NK-92 (cell line): ENCODE results near the gene EXOC7.
"Not testable (repeated sequence)": the region's sequence is repeated elsewhere in the genome, so short reads cannot be mapped to it uniquely, and the experiment has no call there.

Experiments
- DNase-seq: peaks from one replicate; lab custom pipeline; 2025; ENCODE audit not compliant: unreplicated experiment; lab: John Stamatoyannopoulos, UW

EXOC7 gene

DNA sequence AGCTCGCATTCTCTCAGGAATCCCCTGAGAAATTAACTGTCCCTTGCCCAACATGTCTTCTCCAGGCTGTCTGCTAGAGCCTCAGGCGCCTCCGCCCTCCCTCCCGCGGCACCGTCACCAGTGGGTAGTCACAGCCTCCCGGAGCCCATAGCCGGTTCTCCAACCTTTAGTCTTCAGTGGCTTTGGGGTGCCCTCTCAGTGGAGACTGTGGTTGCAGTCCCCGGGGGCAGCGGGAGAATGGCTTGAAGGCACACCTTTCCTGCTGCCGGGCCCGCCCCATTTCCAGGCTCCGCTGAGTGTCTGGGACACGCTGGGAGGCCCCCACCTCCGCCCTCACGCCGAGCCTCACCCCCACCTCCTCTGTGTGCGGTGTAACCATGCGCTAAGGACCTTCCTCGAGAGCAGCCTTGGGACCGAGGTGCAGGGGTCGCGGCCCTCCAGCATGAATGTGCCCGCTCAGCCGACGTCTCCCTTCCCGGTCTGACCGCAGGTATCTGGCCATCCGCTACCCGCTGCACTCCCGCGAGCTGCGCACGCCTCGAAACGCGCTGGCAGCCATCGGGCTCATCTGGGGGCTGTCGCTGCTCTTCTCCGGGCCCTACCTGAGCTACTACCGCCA lies 27.3 kb downstream of the EXOC7 start:
- DNase-seq = no peak

DNA sequence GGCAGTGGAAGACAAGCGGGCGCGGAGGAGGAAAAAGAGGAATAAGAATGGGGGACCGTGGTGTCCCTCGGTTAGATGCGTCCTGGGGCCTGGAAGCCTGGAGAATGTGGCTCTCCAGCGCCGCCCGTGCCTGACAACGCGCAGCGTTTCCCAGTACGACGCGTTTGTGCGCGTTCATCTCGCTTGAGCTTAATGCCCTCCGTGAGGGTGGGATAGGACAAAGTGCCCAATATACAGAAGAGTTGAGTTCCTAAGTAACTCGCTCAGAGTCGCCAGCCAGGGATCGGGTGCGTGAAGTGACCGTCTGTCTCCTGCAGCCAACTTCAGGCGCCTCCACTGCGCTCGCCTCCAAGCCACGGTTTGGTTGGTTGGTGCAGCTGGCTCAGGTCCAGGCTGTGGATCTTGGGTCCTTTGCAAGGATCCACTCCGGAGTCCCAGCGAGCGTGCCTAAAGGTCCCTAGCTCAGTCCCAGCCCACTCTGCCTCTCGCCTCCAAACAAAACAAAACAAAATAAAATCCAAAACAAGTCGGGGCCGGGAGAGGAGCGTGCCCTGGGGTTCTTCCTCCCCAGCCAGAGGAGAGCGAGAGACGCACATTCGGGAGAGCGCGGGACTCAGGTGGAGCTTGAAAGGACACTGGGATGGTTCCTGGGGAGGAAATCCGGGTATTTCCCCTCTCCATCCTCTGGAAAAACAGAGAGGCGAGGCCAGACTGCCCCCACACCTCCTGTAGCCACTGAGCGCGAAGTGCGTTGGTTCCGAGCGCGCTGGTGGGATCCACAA lies 28.0 kb downstream of the EXOC7 start:
- no peak for DNase-seq

DNA sequence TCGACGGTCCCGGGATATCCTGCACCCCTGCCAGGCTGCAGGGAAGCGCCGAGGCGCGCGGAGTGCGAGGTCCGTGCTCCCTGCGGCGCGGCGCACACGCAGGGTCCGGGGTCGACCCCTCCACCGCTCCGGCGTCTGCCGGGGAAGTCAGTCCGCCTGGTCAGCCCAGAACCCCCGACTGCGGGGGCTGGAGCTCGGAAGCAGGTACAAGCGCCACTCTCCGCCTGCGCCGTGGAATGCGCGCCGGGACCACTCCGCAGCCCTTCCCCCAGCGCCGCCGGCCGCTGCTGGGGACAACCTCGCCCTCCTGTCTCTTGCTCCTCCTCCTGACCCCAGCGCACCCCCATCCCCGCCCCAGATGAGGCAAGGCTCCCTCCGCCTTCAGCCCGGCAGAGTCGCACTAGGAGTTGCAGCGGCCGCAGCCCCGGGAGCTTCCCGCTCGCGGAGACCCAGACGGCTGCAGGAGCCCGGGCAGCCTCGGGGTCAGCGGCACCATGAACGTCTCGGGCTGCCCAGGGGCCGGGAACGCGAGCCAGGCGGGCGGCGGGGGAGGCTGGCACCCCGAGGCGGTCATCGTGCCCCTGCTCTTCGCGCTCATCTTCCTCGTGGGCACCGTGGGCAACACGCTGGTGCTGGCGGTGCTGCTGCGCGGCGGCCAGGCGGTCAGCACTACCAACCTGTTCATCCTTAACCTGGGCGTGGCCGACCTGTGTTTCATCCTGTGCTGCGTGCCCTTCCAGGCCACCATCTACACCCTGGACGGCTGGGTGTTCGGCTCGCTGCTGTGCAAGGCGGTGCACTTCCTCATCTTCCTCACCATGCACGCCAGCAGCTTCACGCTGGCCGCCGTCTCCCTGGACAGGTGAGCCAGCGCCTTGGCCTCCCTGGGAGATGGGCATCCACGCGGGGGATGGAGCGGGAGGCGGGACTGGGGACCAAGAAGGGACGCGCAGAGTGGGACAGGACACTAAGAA lies 28.9 kb downstream of the EXOC7 start, which contains the start of gene GALR2:
Gene GALR2, plus strand, starts transcription at position 392 of the 974 bp plus-strand sequence. Its CDS starts 103 bp downstream, at position 495.
- no peak for DNase-seq

DNA sequence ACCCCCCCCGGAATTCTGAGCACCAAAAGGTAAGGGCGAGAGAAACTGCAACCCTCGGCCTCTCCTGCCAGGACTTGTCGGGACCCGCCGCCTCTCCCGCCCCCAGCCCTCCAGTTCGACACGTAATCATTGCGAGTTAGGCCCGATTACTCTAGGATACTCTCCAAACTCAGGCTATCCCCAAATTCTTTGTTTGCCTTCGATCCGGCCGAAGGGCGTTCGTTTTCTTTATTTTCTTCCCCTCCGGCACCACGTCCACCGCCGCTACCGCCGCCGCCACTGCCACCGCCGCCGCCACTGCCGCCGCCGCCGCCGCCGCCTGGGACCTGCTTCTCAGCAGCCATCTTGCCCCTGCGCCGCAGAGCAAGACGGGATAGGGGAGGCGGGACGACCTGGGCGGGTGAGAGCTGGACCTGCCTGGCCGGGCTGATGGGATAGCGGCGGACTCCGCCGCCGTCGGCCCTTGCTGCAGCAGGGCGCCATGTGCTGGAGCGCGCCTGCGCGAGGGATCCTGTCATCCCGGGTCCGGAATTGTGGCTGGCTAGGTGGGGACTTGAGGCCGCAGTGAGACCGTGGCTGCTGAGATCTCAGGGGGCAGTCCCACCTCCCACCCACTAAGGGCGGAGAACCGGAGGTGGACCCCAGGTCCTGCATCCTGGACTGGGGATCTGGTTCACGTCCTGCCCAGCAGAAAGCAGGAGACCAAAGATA lies 31.3 kb downstream of the EXOC7 start, which contains the start of gene SRP68:
Gene SRP68, minus strand, starts transcription at position 370 of the 711 bp plus-strand sequence. Its CDS starts 26 bp downstream, at position 344.
- no peak for DNase-seq

DNA sequence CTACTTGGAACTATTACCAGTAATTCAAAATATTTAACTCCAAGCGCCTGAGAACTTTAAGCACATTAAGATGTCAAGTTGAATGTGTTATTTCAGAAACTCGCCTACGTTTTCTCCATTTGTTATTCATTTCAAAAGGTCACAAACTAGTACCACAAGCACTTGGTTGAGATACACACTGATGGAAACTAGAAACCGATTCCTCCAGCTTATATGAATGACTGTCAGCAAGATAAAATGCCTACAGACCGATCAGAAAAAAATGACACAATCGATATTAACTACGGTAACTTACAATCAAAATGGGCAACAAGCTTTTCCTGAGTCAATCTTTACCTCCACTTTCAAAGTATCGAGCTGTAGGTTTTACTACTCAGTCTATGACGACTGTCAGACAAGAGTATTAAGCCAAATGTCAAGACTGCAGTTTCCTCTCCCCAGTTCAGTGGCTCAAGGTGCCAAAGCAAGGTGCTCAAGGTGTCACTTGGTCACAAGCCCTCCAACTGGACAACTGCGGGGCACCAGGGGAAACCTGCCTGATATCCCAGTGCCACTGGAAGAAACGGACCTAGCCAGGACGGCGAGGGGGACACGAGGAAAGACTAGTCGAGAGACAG lies 31.9 kb downstream of the EXOC7 start:
- DNase-seq = no peak

DNA sequence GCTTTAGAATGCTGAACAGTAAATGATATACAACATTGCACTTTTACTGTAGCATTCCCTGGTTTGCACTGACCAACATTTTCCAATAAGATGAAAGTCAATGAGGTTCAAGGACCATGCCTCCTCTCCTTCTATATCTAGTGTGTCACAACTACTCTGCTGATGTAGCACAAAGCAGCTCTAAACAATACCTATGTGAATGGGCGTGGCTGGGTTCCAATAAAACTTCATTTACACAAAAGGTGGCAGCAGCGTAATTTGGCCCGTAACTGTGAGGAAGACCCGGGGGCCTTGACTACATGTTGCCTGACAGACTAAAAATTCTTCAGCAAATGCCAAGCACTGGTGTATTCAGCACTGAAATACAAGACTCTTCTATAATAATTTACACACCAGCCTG lies 37.8 kb downstream of the EXOC7 start:
- DNase-seq = no peak

DNA sequence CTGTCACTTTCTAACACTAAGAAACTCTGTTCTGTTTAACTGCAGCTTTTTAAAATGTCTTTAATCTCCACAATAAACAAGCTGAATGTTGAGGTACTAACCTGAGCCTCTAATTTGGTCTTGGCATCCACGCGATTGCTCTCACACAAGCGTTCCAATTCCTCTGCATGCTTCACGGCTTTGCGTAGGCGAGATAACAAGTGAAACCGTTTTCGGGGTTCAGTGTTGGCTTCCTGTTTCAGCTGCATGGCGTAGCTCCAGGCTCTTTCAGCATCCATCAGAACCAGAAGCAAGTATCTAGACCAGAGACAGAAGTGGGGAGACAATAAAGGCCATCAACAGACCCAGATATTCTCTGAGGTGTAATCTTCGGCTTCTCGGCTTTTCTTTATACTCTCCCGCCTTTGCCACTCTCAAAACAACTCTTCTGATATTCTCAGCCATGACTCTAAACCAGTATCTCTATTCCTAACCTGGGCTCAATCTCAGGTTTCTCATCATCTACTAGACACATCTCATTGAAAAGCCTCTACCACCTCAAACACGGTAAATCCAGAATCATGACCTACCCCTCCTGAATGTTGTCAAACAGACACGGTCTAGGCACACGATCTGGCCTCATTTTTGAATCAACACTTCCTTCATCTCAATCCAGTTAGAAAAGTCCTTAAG lies 39.6 kb downstream of the EXOC7 start:
- no peak for DNase-seq

DNA sequence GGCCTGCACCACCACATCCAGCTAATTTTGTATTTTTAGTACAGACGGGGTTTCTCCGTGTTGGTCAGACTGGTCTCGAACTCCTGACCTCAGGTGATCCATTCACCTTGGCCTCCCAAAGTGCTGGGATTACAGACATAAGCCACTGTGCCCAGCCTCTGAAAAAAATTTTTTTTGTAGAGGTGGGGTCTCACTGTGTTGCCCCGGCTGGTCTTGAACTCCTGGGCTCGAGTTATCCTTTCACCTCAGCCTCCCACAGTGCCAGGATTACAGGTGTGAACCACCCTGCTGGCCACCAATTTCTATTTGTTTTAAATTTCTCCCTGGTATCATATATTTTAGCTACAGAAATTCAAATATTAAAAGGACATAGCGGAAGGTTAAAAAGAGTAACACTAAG lies 45.3 kb downstream of the EXOC7 start:
- DNase-seq = not testable (repeated sequence)

DNA sequence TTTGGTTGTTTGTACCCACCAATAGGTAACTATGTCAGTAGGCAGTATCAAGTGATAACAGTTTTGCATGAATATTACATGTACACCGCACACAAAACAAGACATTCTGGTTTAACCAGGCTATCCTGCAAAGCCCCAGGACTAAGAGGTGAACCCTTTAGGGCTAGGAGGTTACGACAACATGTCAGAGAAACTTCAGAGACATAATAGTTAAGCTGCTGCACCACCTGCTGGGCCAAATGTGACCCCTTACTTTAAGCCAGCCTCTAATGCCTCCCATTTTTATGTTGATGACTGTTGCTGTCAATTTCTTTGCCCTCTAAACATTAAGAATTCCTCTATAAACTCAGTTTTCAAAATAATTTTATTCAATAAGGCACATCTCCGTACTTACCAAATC lies 46.7 kb downstream of the EXOC7 start:
- DNase-seq = no peak

DNA sequence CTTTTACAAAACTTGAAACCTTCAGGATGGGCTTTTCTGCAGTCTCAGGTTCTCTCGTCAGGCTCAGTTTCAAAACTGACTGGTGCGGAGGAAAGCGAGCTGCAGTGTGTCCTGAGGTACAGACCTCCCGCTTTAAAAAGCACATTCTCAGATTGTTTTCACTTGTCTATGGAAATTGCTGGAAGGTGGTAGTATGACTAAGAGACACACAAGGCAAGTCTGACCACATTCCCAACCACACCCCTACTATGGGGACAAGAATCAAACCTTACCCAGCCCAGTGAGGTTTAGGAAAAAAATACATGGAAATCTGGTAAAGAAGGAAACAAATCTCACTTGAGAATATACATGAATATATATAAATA lies 49.5 kb downstream of the EXOC7 start:
- DNase-seq = no peak

DNA sequence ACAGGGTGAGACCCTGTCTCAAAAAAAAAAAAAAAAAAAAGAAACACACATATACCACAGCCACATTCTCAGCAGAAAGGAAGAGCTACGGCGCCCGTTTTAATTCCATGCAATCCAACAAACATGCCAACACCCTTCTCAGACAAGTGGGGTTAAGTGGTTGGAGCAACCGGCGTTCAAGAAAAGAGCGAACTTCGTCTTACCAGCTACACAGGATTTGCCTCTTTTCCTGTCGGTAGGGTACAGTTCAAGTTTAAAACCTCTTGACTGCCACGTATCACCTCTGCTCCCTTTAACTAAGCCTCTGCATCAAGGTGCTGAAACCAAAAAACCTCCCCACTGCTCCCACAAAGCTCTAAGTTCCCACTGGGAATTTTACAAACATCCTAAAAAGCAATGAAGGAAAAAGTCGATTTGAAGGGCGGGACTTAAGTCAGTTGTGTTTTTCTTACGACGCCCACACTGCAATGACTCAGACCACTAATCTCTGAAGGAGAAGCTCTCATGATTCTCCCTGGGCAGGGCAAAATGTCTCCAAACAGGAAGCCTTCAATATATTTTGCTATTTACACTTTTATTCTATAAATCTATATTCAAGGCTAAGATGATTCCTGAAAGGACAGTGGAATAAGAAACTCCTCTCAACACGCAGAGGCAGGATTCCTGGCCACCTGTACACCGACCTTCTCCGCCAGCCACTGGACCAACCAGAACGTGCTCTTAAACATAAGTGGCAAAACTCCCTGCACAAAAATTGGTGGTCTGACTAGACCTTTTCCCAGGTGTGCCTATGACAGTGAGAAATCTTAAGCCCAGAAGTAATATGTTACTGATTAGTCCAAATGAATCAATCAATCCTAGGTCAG lies 50.1 kb downstream of the EXOC7 start:
- DNase-seq = no peak

DNA sequence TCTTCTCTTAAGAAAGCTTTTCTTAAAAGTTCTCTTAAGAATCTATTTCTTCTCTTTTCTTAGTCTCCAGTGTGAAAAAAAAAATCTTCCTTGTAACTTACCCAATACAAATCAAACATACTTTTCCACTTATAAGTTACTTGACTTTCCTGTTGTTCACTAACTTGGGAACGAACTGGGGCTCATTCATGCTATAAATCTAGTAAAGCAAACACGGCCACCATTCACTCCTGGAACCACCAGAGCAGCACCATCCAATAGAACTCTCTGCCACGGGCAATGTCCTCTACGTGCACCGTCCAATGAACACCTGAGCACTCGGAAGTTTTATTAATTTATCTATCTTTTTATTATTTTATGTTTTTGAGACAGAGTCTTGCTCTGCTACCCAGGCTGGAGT lies 52.0 kb downstream of the EXOC7 start:
- DNase-seq = no peak

DNA sequence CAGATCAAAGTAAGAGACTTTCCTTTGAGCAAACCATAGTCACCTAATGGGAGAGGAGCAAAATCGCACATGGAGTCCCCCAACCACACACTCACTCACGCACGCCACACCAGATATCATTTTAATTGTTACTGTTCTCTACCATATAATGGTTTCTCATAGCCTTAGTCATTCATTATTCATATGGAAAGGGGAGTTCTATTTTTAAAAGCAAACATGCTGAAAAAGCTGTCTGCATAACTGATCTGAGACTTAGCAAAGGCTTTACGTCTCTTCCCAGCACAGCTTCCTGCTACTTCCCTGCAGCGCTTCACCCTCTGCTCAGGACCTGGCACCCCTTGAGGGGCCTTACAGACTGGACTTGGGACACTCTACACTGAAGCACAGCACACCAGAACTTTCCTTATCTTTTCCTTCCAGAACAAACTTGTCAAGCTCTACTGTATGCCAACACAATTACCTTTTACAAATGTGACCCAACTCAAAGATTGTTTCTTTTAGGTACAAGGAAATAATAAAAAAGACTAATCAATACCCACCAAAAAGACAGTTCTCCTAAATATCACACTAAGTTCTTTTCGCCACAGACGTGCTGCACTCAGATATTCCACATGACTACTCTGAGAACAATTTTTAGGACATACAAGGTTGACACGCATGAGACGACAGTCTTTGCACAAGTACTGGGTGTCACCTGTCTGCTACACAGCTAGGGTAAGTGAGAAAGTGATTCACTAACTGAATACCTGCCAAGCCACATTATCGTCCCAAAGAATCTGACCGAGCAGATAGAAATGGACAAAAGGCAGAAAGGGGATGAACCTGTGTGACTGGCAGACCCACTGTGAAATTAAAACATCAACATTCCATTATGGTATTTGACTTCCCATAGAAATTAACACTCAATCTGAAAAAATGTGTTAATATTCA lies 52.8 kb downstream of the EXOC7 start:
- DNase-seq = no peak

DNA sequence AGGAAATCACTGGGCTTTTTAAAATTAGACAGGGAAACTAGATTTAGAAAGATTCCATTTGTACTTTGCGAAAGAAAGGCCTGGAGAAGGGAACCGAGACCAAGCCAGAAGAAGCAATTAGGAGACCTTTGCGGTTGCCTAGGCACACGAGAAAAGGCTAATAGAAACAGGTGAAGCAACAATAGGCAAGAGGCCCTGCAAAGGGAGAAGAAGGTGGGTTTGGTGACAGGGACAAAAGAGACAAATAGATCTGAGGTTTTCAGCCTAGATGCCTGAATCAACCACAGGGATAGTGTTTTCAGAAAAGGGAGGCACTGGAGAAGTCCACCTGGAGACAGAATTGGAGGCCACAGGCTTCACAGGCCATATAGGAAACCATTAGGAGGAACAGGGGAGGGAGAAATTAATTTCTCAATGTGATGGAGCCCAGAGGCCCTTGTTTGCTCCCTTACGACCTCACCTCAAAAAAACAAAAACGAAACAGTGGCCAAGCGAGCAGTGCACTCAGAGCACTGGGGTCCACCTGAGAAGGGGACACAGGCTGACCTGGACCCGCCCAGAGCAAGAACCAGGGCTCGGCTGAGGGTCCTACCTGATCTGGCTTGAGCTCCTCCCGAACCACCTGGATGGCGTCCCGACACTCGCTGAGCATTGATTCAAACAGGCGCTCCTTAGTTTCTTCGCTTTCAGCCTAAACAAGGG lies 53.6 kb downstream of the EXOC7 start:
- no peak for DNase-seq

DNA sequence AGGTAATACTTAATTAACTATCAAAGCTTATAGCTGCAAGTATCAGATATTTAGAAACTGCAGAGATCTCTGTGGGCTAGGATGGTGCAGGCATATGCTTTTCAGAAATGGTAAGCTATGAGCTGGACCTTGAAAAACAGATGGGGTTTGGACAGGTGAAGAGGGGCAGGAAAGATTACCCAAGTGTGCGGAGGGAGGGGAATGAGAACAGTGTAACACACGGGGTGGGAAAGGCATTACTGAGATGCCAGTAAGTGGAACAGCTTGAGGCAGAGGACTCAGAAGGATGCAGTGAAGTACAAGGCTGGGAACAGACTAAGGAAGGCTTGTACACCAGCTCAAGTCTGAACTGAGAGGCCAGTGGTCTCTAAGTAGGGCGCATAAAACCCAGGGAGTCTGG lies 54.3 kb downstream of the EXOC7 start:
- no peak for DNase-seq

DNA sequence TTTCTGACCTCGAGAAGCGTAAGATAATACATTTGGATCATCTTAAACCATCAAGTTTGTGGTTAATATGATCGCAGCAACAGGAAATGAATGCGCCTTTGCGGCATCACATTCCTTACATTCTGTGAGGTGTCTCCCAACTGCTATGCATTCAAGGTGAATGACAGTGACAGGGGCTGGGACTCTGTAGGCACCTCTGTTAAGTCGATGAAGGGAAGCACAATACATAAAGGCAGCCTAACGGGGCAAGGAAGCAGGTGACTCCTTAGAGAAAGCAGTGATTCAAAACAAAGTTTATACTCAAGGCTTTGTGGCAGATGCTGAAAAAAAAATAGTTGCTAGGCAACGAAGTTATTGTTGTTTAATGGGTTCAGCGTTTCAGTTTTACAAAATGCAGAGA lies 54.9 kb downstream of the EXOC7 start:
- no peak for DNase-seq

DNA sequence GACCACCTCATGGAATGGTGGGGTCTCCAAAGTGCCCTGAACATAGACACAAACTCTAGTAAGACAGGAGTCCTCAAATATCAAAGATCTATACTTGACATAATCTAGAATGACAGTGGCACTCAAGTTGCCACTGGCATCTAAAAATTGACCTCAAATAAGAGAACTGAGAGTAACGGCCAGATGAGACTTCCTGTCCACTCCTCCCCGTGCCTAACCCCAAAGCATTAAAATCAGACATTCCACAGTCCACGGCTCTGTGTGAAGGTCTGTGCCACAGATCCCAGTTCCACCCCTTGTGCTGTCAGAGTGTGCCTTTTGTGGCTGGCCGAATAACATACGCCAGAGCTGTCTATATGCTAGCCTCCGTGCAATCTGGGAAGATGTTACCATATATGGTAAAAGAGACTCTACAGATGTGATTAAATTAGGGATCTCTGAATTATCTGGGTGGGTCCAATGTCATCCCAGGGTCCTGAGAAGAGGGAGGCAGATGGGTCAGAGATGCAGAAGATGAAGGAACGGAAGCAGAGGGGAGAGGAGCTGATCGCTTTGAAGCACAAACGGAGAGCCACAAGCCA lies 55.5 kb downstream of the EXOC7 start:
- DNase-seq = no peak
